Subcutaneous adipose tissue (tissue), 4 donors: ENCODE results near the gene ZC3H8. TPM values are rescaled to one million over a fixed set of nuclear protein-coding genes. Genes with fewer than 3 reads are reported as not detected.

ENCODE experiments used
- total RNA-seq, 4 donors: library from RNA; depleted of rRNA; stranded (reverse); fragments of >200 nt; gene quantifications; one replicate each; pipeline ENCODE4 v1.1.0, GENCODE V29; 2016

The ZC3H8 gene
- total RNA-seq, 4 donors from 2014 or later, result 4.7 to 24.0 (median 21.5) TPM

Other genes starting within 250 kb of the ZC3H8 start
- gene TMEM87B, start 199.8 kb downstream of the ZC3H8 start, total RNA-seq, result 10 to 100 TPM; 13.6 to 27.5 (median 20.6) TPM
- 10 to 100 TPM in 1 of 4 donors, 1 to 10 TPM in 3; 1.3 to 13.0 (median 4.7) TPM for gene FBLN7, start 116.7 kb downstream of the ZC3H8 start, total RNA-seq
- 10 to 100 TPM; 19.9 to 24.3 (median 20.2) TPM for gene ZC3H6, start 20.6 kb upstream of the ZC3H8 start, total RNA-seq
- gene RGPD8, start 178.6 kb upstream of the ZC3H8 start, total RNA-seq, result 10 to 100 TPM; 28.4 to 52.5 (median 40.4) TPM
- 10 to 100 TPM; 22.3 to 41.6 (median 31.2) TPM for gene TTL, start 227.1 kb upstream of the ZC3H8 start, total RNA-seq